HG03565 (cell line): Measurements from ENCODE around the gene CHRND.

Experiments
- ATAC-seq: cut with Tn5 transposase; IDR thresholded peaks from one replicate; pipeline ENCODE4 v1.9.1; 2021; ENCODE audit warnings: mild to moderate bottlenecking, moderate library complexity; ENCODE audit not compliant: unreplicated experiment

Gene CHRND

DNA sequence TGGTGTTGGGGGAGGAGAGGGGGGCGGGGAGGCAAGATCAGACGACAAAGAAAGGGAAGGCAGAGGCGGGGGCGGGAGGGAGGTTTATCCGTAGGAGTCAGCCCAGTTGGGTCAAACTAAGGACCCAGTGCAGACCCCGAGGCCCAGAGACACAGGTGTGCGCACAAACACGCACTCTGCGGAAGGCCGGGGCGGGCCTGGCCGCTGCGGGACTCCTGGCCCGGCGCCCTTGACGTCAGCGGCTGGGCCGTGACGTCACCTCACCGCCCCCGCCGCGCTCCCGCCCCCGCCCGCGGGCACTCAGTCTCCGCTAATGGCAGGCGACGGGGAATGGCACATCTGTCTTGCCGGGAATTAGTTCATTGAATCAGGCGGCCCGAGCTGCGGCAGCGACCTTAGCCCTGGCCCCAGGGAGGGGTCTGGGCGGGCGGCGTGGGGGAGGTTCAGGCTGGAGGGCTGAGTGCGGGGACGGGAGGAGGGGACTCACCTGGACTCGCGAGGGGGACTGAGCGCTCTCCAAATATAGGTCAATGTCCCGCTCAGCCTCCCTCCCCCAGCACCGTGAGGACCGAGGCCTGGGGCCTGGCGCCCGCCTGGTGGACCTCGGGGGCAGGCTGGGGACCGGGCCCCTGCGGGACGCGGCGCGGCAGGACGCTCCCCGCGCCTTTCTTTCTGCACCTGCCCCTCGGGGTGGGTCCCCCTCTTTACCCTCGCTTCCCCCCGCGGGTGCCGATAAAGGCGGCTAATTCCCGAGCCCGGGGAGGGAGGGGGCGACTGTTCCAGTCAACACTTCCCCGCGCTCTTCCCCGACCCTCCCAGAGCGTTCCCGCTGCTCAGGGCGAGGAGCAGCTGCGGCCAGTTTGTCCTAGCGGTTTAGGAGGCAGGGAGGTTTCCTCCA is 22.8 kb upstream of the CHRND start:
- ATAC-seq = no peak

GRCh38 chr2:232503809-232504323 is 22.1 kb upstream of the CHRND start:
- ATAC-seq = no peak

DNA sequence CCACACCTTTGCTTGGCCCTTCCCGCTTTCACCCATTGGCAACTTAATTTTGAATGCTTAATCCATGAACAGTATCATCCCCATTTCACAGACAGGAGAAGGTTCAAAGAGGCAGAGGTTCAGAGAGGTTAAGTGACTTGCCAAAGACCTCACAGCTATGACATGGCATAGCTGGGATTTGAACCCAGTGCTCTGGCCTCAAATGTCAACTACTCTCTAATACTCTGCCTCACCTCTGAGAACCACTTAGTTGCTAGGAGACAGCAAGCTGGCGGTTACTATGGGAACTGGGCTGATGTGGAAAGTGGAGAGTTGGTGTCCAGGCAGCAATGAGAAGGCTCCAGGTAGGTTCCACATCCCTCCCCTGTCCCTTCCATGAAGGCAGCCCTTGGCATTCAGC is 21.5 kb upstream of the CHRND start:
- no peak for ATAC-seq

DNA sequence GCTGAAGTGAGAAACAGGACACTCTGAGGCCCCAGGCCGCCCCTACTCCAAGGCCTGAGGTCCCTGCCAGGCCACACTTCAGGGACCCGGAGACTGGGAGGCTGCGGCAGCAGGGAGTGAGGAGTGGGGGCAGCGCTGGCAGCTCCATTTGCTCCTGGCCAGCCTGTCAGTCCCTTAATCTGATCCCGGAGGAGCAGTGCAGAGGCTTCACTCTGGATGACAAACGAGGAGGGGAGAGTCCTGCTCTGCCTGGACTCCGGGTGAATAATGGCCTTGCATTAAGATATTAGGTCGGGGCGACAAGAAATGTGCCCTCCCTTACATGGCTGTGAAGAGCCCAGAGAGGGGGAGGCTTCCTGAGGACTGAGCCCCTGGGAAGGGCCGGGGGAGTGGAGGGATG is 20.1 kb upstream of the CHRND start:
- no peak for ATAC-seq

DNA sequence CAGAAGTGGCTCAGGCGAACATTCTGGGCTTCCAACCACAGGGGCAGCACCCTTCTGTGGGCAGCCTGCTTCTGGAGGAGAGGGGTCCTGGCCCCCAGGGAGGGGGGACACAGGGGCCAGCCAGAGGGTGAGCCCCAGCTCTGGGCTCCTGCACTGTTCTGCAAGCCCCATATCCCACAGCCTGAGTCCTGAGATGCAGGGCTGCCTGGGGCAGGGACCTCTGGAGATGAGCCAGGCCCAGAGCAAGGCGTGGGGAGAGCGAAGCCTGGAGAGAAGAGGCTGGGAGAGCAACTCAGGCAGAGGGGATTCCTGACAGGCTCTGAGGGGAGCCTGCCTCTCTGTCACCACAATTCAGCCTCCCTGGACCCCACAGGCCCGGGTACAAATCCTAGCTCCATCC is 19.3 kb upstream of the CHRND start:
- ATAC-seq = no peak

DNA sequence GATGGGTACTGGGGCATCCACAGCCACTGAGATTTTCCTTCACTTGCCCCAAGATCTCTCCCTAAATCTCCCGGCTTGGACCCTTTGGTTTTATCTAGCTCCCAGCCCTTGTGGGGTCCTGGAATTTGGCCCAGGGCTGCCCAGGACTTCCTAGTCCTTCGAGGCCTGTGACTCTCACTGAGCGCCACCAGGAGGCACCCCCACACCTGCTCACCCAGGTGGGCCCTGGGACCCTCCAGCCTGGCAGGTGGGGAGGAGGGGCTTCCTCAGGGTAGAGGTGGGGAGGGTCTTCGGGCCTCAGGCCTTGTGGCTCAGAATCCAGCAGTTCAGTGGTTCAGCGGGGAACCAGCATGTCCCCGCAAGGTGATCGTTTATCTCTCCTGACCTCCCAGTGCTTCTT is 17.7 kb upstream of the CHRND start:
- no peak for ATAC-seq

GRCh38 chr2:232511336-232511890 is 14.5 kb upstream of the CHRND start:
- ATAC-seq = no peak

DNA sequence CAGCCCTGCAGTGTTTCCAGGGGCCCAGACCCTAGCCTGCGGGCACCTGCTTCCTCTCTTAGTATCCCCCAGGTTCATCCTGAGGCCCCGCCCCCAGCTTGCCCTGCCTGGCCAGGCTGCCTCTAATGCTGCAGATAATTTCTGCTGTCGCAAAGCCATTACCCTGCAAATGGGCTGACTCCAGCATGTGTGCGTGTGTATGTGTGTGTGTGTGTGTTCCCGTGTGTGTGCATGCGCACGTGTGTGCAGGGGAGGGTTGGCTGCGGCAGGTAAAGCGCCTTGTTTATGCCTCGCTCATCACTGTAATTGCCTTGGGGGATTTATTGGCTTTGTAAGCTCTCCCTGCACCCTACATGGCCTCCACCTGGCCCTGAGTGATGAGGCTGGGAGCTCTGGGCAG is 13.4 kb upstream of the CHRND start:
- no peak for ATAC-seq

DNA sequence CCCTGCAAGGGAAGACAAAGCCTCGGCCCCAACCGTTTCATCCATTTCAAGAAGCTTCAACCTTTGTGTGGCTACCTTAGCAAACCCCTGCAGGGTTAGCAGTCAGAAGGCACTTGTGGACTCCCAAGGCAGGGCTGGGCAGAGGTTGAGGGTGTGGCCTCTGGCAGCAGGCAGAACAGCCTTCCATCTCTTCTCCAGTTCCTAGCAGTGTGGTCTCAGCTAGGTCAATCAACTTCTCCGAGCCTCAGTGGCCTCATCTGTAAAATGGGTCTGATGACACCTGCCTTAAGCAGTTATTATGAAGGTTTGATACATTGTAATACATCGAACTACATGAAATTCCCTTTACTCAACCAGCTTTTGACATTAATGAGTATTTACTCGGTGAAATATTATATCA is 12.6 kb upstream of the CHRND start:
- no peak for ATAC-seq

DNA sequence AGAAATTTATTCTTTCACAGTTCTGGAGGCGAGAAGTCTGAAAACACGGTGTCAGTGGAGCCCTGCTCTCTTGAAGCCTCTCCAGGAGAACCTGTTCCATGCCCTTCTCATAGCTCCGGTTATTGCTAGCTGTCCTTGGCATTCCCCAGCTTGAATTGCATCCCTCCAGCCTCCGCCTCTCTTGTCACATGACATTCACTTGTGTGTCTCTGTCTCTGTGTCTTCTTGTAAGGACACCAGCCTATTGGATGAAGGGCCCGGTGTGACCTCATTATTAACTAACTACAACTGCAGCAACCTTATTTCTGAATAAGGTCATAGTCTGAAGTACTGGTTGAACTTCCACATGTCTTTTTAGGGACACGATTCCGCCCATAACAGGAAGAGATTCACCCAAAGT is 10.3 kb upstream of the CHRND start:
- no peak for ATAC-seq

- ATAC-seq = no peak
Measured at GRCh38 chr2:232516551-232516950, 9.4 kb upstream of the CHRND start.

DNA sequence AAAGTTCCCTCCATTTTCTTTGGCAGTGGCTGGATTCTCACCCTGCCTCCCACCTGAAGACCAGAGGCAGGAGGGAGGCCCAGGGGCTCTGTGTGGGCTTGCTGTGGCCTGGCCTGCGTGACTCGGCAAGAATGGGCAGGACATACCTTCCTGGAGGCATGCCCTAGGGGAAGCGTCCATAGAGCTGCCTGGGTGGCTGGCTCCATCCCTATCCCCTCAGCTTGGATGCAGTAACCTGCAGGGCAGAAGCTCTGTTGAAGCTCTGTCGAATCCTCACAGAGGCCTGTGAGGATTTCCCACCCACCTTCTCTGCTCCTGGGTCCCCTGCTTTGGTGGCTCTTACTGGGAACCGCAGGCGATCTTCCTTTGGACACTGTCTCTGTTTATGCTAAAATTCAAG is 7.1 kb upstream of the CHRND start:
- no peak for ATAC-seq

- no peak for ATAC-seq
Measured at GRCh38 chr2:232519581-232520438, 6.2 kb upstream of the CHRND start, which contains the start of gene PRSS56. Gene PRSS56, plus strand, starts transcription at chr2:232520388. Its CDS starts 211 bp downstream, at chr2:232520599.

DNA sequence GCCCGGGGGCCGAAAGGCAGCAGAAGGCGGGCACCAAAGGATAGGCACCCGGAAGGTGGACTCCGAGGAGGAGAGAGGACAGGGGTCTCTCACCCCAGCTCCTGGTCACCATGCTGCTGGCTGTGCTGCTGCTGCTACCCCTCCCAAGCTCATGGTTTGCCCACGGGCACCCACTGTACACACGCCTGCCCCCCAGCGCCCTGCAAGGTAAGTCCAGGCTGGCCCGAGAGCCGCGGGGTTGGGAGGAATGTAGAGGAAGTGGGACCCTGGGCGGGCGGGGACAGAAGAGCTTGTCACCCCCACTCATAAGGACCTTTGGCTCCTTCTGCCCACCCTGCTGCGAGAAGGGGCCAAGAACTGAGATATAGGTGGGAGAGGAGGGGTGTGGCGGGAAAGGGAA is 5.5 kb upstream of the CHRND start:
- no peak for ATAC-seq

GRCh38 chr2:232521098-232521497 is 4.9 kb upstream of the CHRND start:
- no peak for ATAC-seq

- no peak for ATAC-seq
Measured at GRCh38 chr2:232521959-232522622, 3.9 kb upstream of the CHRND start.

DNA sequence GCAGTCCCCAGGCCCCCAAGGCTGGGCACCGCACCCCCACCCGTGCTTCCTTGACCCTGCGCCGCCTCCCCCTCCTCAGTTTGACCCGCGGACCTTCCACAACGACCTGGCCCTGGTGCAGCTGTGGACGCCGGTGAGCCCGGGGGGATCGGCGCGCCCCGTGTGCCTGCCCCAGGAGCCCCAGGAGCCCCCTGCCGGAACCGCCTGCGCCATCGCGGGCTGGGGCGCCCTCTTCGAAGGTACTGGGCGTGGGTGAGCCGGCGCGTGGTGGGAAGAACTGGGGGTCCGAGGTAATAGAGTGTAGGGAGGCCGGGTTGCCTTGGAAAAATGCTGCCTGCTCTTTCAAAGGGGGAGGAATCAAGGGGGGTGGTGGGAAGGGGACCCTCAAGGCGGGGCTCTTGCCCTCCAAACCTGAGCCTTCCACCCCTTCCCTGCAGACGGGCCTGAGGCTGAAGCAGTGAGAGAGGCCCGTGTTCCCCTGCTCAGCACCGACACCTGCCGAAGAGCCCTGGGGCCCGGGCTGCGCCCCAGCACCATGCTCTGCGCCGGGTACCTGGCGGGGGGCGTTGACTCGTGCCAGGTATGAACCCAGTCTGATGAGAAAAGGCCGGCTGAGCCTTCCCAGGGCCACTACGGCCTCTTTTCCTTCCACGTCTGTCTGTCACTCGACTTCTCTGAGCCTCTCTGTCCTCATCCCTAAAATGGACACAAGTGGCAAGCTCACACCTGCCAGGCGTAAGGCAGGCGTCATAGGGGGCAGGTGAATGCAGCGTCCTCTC is 3.1 kb upstream of the CHRND start:
- no peak for ATAC-seq

DNA sequence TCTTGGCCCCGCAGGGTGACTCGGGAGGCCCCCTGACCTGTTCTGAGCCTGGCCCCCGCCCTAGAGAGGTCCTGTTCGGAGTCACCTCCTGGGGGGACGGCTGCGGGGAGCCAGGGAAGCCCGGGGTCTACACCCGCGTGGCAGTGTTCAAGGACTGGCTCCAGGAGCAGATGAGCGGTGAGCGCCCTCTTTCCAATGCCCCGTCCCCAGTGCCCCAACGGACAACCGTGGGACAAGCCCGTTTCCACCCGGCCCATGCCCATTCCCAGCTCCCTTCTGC is 2.6 kb upstream of the CHRND start:
- ATAC-seq = no peak

- ATAC-seq = no peak
Measured at GRCh38 chr2:232523682-232524597, 2.0 kb upstream of the CHRND start.
